Measurements from ENCODE around the gene NRP1. TPM values are rescaled to one million over a fixed set of nuclear protein-coding genes. Genes with fewer than 3 reads are reported as not detected.

Gene NRP1
- total RNA-seq, 1 experiment from 2014 or later: 555 TPM

GRCh38 chr10:33216661-33217427, 117.6 kb downstream of the NRP1 start:
- intact Hi-C loops (cut with micrococcal nuclease): loop anchor here (1.0 kb wide), 12 partner anchors 12 to 112 kb away; no protein-coding TSS in a partner anchor
- peak overlapping the region; percentile 6; the same call in 1 of the 2 replicates for H3K4me3 ChIP-seq (ENCODE audit: low read length)
- peak; percentile 91 for ATAC-seq

GRCh38 chr10:33215635-33216034, 118.8 kb downstream of the NRP1 start:
- peak overlapping the region; percentile 51 for H3K9ac ChIP-seq (ENCODE audit: low read length)
- no TSS peak for BruUV-seq (replicated peaks)
- no peak for ATAC-seq

More at GRCh38 chr10:33216661-33217427, 117.6 kb downstream of the NRP1 start:
- Histone ChIP-seq H3K4me2 (ENCODE audit: low read length) (peak overlapping the region; percentile 47), H4K20me1 (ENCODE audit: low read length) (no peaks in the 10 kb centered on the region), H3F3A (ENCODE audit: low read length, unreplicated experiment) (peaks cover 31% of the 10 kb centered on the region), H3K79me2 (ENCODE audit: low read length) (peaks cover 22% of the 10 kb centered on the region; the same call in 1 of the 2 replicates), H3K27ac (ENCODE audit: low read length) (peak overlapping the region; percentile 65), H3K9ac (ENCODE audit: low read length) (peak overlapping the region; percentile 58), H2AFZ (ENCODE audit: low read length) (peak overlapping the region; percentile 8), H3K9me3 (ENCODE audit: low read length) (peaks cover 6% of the 10 kb centered on the region; the same call in 1 of the 2 replicates), H3K4me1 (ENCODE audit: insufficient read depth, low read length) (peaks cover 46% of the 10 kb centered on the region), H3K9me2 (replicated peaks; ENCODE audit: low read length) (no peaks in the 10 kb centered on the region), H3K27me3 (ENCODE audit: low read length) (no peaks in the 10 kb centered on the region), H3K36me3 (ENCODE audit: low read depth, low read length) (peaks cover 75% of the 10 kb centered on the region)
- TF ChIP-seq EZH2phosphoT487 (IDR thresholded peaks at IDR 0.05; ENCODE audit: borderline replicate concordance, low read length) (no peak), EZH2 (IDR thresholded peaks at IDR 0.05; ENCODE audit: low read length, unreplicated experiment) (no peak)
- TF ChIP-seq, protein P1, sequence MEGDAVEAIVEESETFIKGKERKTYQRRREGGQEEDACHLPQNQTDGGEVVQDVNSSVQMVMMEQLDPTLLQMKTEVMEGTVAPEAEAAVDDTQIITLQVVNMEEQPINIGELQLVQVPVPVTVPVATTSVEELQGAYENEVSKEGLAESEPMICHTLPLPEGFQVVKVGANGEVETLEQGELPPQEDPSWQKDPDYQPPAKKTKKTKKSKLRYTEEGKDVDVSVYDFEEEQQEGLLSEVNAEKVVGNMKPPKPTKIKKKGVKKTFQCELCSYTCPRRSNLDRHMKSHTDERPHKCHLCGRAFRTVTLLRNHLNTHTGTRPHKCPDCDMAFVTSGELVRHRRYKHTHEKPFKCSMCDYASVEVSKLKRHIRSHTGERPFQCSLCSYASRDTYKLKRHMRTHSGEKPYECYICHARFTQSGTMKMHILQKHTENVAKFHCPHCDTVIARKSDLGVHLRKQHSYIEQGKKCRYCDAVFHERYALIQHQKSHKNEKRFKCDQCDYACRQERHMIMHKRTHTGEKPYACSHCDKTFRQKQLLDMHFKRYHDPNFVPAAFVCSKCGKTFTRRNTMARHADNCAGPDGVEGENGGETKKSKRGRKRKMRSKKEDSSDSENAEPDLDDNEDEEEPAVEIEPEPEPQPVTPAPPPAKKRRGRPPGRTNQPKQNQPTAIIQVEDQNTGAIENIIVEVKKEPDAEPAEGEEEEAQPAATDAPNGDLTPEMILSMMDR (conservative IDR thresholded peaks at IDR 0.05; ENCODE audit: low read depth, low read length): no peak
- DNase-seq: peak; percentile 100
- TSS peak; percentile 96 for BruUV-seq (replicated peaks)
- ChIA-PET CTCF (interaction anchor here (1.2 to 1.5 kb wide), 3 partner anchors 23 to 61 kb away, joined by 6 to 10 read pairs (median 8); no protein-coding TSS in a partner anchor), POLR2A (ENCODE audit: unreplicated experiment) (interaction anchor here (0.6 to 1.2 kb wide), 8 partner anchors 24 to 117 kb away, joined by 3 to 10 read pairs (median 3); no protein-coding TSS in a partner anchor)

More at GRCh38 chr10:33215635-33216034, 118.8 kb downstream of the NRP1 start:
- no peaks in the 10 kb centered on the region for H4K20me1 ChIP-seq (ENCODE audit: low read length)
- H3K4me2 ChIP-seq (ENCODE audit: low read length): no peak overlapping the region
- H3K27me3 ChIP-seq (ENCODE audit: low read length): no peaks in the 10 kb centered on the region
- no peak for DNase-seq
- peaks cover 77% of the 10 kb centered on the region for H3K36me3 ChIP-seq (ENCODE audit: low read depth, low read length)
- peak overlapping the region; percentile 65 for H3K27ac ChIP-seq (ENCODE audit: low read length)
- TF ChIP-seq EZH2phosphoT487 (IDR thresholded peaks at IDR 0.05; ENCODE audit: borderline replicate concordance, low read length): no peak
- TF ChIP-seq EZH2 (IDR thresholded peaks at IDR 0.05; ENCODE audit: low read length, unreplicated experiment): no peak
- TF ChIP-seq, protein P1 (conservative IDR thresholded peaks at IDR 0.05; ENCODE audit: low read depth, low read length): no peak
- peaks cover 6% of the 10 kb centered on the region; the same call in 1 of the 2 replicates for H3K9me3 ChIP-seq (ENCODE audit: low read length)
- peaks cover 31% of the 10 kb centered on the region for H3F3A ChIP-seq (ENCODE audit: low read length, unreplicated experiment)
- POLR2A ChIA-PET (ENCODE audit: unreplicated experiment): interaction anchor here (0.6 to 1.0 kb wide), 4 partner anchors 33 to 101 kb away, joined by 3 to 11 read pairs (median 4); no protein-coding TSS in a partner anchor
- intact Hi-C loops (cut with micrococcal nuclease): loop anchor here (1.0 kb wide), 7 partner anchors 17 to 114 kb away; no protein-coding TSS in a partner anchor
- CTCF ChIA-PET: interaction anchor here (1.5 kb wide), 1 partner anchor 23 kb away, joined by 5 read pairs; no protein-coding TSS in a partner anchor
- H2AFZ ChIP-seq (ENCODE audit: low read length): no peak overlapping the region
- no peak overlapping the region for H3K4me3 ChIP-seq (ENCODE audit: low read length)
- H3K79me2 ChIP-seq (ENCODE audit: low read length): peaks cover 22% of the 10 kb centered on the region; the same call in 1 of the 2 replicates
- H3K4me1 ChIP-seq (ENCODE audit: insufficient read depth, low read length): peaks cover 51% of the 10 kb centered on the region
- no peaks in the 10 kb centered on the region for H3K9me2 ChIP-seq (replicated peaks; ENCODE audit: low read length)

Measured in PC-3 (cell line).